HepG2 (cell line): ENCODE results near the gene C2. TPM values are rescaled to one million over a fixed set of nuclear protein-coding genes. Genes with fewer than 3 reads are reported as not detected.

Experiments
- ATAC-seq: fragments of 200-7000 bp; cut with Tn5 transposase; 3 replicates; pipeline ENCODE4 v1.9.1; 2020; ENCODE audit warnings: mild to moderate bottlenecking, moderate library complexity
- BruUV-seq: library from RNA; stranded (reverse); fragments of 400-500 nt; replicated peaks from 2 replicates; lab custom pipeline; 2021; lab: Mats Ljungman, UMichigan
- CTCF ChIA-PET: fragments of 300-600 bp; formaldehyde crosslinking; extraction: SDS; loops from one replicate; lab custom pipeline; 2021; ENCODE audit warnings: low total read pairs, inconsistent platforms, low intra/inter-chr PET ratio; lab: Yijun Ruan, JAX
- POLR2A ChIA-PET: fragments of 350-600 bp; sonication (Branson Sonifier 250); formaldehyde crosslinking; loops from one replicate; lab custom pipeline; 2020; ENCODE audit warnings: antibody characterized with exemption, inconsistent platforms; lab: Yijun Ruan, JAX
- DNase-seq: peaks from one replicate; pipeline ENCODE4 v3.0.0-alpha.2; 2015; ENCODE audit warnings: low spot score
- FAIRE-seq: peaks from 3 replicates; lab custom pipeline; 2011; peaks lifted over from hg19 to GRCh38; lab: Jason Lieb, UNC
- H2AFZ ChIP-seq: one replicate; pipeline ENCODE4 v1.6.1; 2011; ENCODE audit warnings: low read length, inconsistent platforms
- H3K27ac ChIP-seq: fragments of 300-600 bp; 3 replicates; pipeline ENCODE4 v1.8.0; 2011; ENCODE audit warnings: mixed run types, mild to moderate bottlenecking, mixed read lengths, low read length, inconsistent platforms; ENCODE audit not compliant: insufficient read depth; ENCODE audit errors: extremely low read length
- H3K27me3 ChIP-seq, 2 experiments: fragments of 200-600 bp in 1 of 2; 2 replicates in 1 of 2; 3 replicates in 1 of 2; pipeline versions ENCODE4 v1.6.0 to v1.8.0; 2011; ENCODE audit warnings: low read length in 2 of 2, mild to moderate bottlenecking in 2 of 2, moderate library complexity in 2 of 2, inconsistent platforms in 1 of 2; ENCODE audit not compliant: insufficient read depth in 2 of 2, control insufficient read depth in 1 of 2
- H3K36me3 ChIP-seq, 2 experiments: fragments of 200-600 bp in 1 of 2; replicated peaks in 1 of 2; 2 replicates in 1 of 2; 3 replicates in 1 of 2; pipeline versions ENCODE4 v1.5.1 to v1.8.0; 2011; ENCODE audit warnings: low read length in 2 of 2, inconsistent platforms in 1 of 2; ENCODE audit not compliant: insufficient read depth in 2 of 2, control insufficient read depth in 1 of 2
- H3K4me1 ChIP-seq: 2 replicates; pipeline ENCODE4 v1.5.1; 2012; ENCODE audit warnings: low read length, inconsistent platforms; ENCODE audit not compliant: insufficient read depth
- H3K4me2 ChIP-seq: 2 replicates; pipeline ENCODE4 v1.6.0; 2011; ENCODE audit warnings: low read depth, low read length, inconsistent platforms
- H3K4me3 ChIP-seq, 3 experiments: fragments of 200-600 bp in 1 of 3; sonication (generic), shearing (Covaris generic) in 1 of 3; replicated peaks in 1 of 3; 2 replicates each; pipeline ENCODE4 v1.5.1; 2011 to 2016; ENCODE audit warnings: low read length in 3 of 3, inconsistent platforms in 2 of 3, low read depth in 2 of 3, mild to moderate bottlenecking in 2 of 3, control low read depth in 1 of 3, mixed read lengths in 1 of 3; ENCODE audit not compliant: insufficient read depth in 1 of 3
- H3K79me2 ChIP-seq: one replicate; pipeline ENCODE4 v1.6.1; 2011; ENCODE audit warnings: low read length, inconsistent platforms; ENCODE audit not compliant: insufficient read depth
- H3K9ac ChIP-seq: 2 replicates; pipeline ENCODE4 v1.6.0; 2011; ENCODE audit warnings: mild to moderate bottlenecking, low read depth, low read length, inconsistent platforms; ENCODE audit not compliant: insufficient read depth
- H3K9me3 ChIP-seq: 2 replicates; pipeline ENCODE4 v1.5.1; 2012; ENCODE audit warnings: mild to moderate bottlenecking, low read length
- H4K20me1 ChIP-seq: 2 replicates; pipeline ENCODE4 v1.6.0; 2011; ENCODE audit warnings: inconsistent platforms, mild to moderate bottlenecking, low read length, moderate library complexity; ENCODE audit not compliant: insufficient read depth
- ATM ChIP-seq: fragments of 450-650 bp; IDR thresholded peaks from 2 replicates; pipeline ENCODE4 v1.7.1; 2017; ENCODE audit warnings: mild to moderate bottlenecking, borderline replicate concordance
- BHLHE40 ChIP-seq: IDR thresholded peaks from 2 replicates; pipeline ENCODE4 v1.6.1; 2011; ENCODE audit warnings: low read length, improper control_type of control experiment
- CENPT ChIP-seq: sonication (generic); formaldehyde crosslinking; IDR thresholded peaks from 2 replicates; pipeline ENCODE4 v1.8.0; 2022; ENCODE audit warnings: low read depth, mild to moderate bottlenecking, moderate library complexity, missing genetic modification reagents
- FOXO1 ChIP-seq: sonication (generic); formaldehyde crosslinking; IDR thresholded peaks from 2 replicates; pipeline ENCODE4 v1.4.0; 2020; ENCODE audit warnings: missing genetic modification reagents
- GATAD1 ChIP-seq: IDR thresholded peaks from 2 replicates; pipeline ENCODE4 v1.6.1; 2016; ENCODE audit warnings: missing genetic modification reagents, missing compliant biosample characterization
- GFI1 ChIP-seq: sonication (generic); formaldehyde crosslinking; IDR thresholded peaks from 2 replicates; pipeline ENCODE4 v1.5.0; 2020; ENCODE audit warnings: missing genetic modification reagents, mild to moderate bottlenecking, borderline replicate concordance
- MAZ ChIP-seq, 2 experiments: sonication (generic) in 1 of 2; formaldehyde crosslinking in 1 of 2; IDR thresholded peaks; 2 replicates each; pipeline versions ENCODE4 v1.5.0 to v1.6.1; 2012 to 2020; ENCODE audit warnings: low read depth in 2 of 2, mild to moderate bottlenecking in 2 of 2, borderline replicate concordance in 1 of 2, improper control_type of control experiment in 1 of 2, low read length in 1 of 2, missing genetic modification reagents in 1 of 2, moderate library complexity in 1 of 2
- MBNL3 ChIP-seq: fragments of 250-450 bp; sonication (Bioruptor Pico); conservative IDR thresholded peaks from 2 replicates; pipeline ENCODE4 v1.8.0; 2022; ENCODE audit warnings: mild to moderate bottlenecking, inconsistent platforms
- NFYC ChIP-seq: IDR thresholded peaks from 2 replicates; pipeline ENCODE4 v1.6.1; 2016; ENCODE audit warnings: missing genetic modification reagents, missing compliant biosample characterization
- NRL ChIP-seq: sonication (generic); formaldehyde crosslinking; IDR thresholded peaks from 2 replicates; pipeline ENCODE4 v1.5.0; 2020; ENCODE audit warnings: missing genetic modification reagents, mild to moderate bottlenecking, moderate library complexity, borderline replicate concordance
- POLR2AphosphoS2 ChIP-seq: IDR thresholded peaks from 2 replicates; pipeline ENCODE4 v1.6.1; 2011; ENCODE audit warnings: low read depth, low read length, improper control_type of control experiment
- PTBP1 ChIP-seq: fragments of 200-400 bp; formaldehyde crosslinking; IDR thresholded peaks from 2 replicates; pipeline ENCODE4 v1.6.1; 2018; ENCODE audit warnings: low read length, low read depth; ENCODE audit not compliant: poor library complexity, severe bottlenecking
- RARA ChIP-seq: IDR thresholded peaks from 2 replicates; pipeline ENCODE4 v1.6.1; 2016; ENCODE audit warnings: missing genetic modification reagents, missing compliant biosample characterization
- TCF12 ChIP-seq, 2 experiments: fragments of 450-650 bp in 1 of 2; sonication (generic) in 1 of 2; formaldehyde crosslinking in 1 of 2; IDR thresholded peaks; 2 replicates each; pipeline versions ENCODE4 v1.6.1 to v1.8.0; 2017 to 2022; ENCODE audit warnings: antibody characterized with exemption in 1 of 2, mild to moderate bottlenecking in 1 of 2, missing genetic modification reagents in 1 of 2, moderate library complexity in 1 of 2
- ZNF546 ChIP-seq: sonication (generic); formaldehyde crosslinking; conservative IDR thresholded peaks from 2 replicates; pipeline ENCODE4 v1.8.1; 2023; ENCODE audit warnings: mild to moderate bottlenecking, missing genetic modification reagents
- ZNF550 ChIP-seq: sonication (generic); formaldehyde crosslinking; IDR thresholded peaks from 2 replicates; pipeline ENCODE4 v1.4.0; 2020; ENCODE audit warnings: mild to moderate bottlenecking, missing genetic modification reagents, borderline replicate concordance
- ZNF570 ChIP-seq: sonication (generic); formaldehyde crosslinking; IDR thresholded peaks from 2 replicates; pipeline ENCODE4 v1.4.0; 2020; ENCODE audit warnings: mild to moderate bottlenecking, missing genetic modification reagents, borderline replicate concordance
- ZNF615 ChIP-seq: sonication (generic); formaldehyde crosslinking; IDR thresholded peaks from 2 replicates; pipeline ENCODE4 v1.5.0; 2020; ENCODE audit warnings: mild to moderate bottlenecking, missing genetic modification reagents, borderline replicate concordance
- ZNF792 ChIP-seq: IDR thresholded peaks from 2 replicates; pipeline ENCODE4 v1.6.1; 2016
- WGBS: methylation state at CpG from one replicate; pipeline ENCODE4 v1.1.6; 2017; ENCODE audit warnings: low lambda C conversion rate; 5-methylcytosine and 5-hydroxymethylcytosine counted together
- in situ Hi-C: cut with HindIII; loops from 2 replicates; pipeline ENCODE4 v1.10.0; 2017; ENCODE audit warnings: low pct_unique_long_range_greater_than_20kb; ENCODE audit not compliant: extremely low pct_ligation_motif_present
- intact Hi-C: fragments of 100-400 bp; cut with micrococcal nuclease; formaldehyde crosslinking; loops from one replicate; pipeline ENCODE4 v1.10.0; 2022; ENCODE audit not compliant: unreplicated experiment
- polyA plus RNA-seq, 8 experiments: library from polyadenylated mRNA; depleted of rRNA in 3 of 8; stranded (reverse) in 7 of 8; unstranded in 1 of 8; fragments of >200 nt; fragmentation: Illumina TruSeq in 4 of 8; extraction: Trizol in 4 of 8; gene quantifications; 2 replicates each; pipeline versions ENCODE4 v1.2.1 to v1.2.3, GENCODE V29; 2011 to 2016; ENCODE audit warnings: low read depth in 4 of 8, missing spikeins in 1 of 8, mixed read lengths in 1 of 8; ENCODE audit not compliant: insufficient read depth in 1 of 8
- total RNA-seq, 5 experiments: library from RNA; depleted of rRNA; stranded (reverse); fragments of >200 nt; fragmentation: Illumina TruSeq; extraction: Trizol; gene quantifications; 2 replicates each; pipeline ENCODE4 v1.2.3, GENCODE V29; 2016; ENCODE audit warnings: low read depth in 1 of 5
- TF ChIP-seq, protein P1 (sequence below): sonication (generic); formaldehyde crosslinking; IDR thresholded peaks from 2 replicates; pipeline ENCODE4 v1.4.0; 2020; ENCODE audit warnings: missing genetic modification reagents
- TF ChIP-seq, protein P2 (sequence below): sonication (generic); formaldehyde crosslinking; IDR thresholded peaks from 2 replicates; pipeline ENCODE4 v1.8.0; 2022; ENCODE audit warnings: mild to moderate bottlenecking, missing genetic modification reagents, moderate library complexity

Gene C2
- total and polyA plus RNA-seq, 2 of the 13 experiments (the other 11 are each of a cell fraction or from before 2014, with no cell fraction given) = 165 to 307 TPM

DNA sequence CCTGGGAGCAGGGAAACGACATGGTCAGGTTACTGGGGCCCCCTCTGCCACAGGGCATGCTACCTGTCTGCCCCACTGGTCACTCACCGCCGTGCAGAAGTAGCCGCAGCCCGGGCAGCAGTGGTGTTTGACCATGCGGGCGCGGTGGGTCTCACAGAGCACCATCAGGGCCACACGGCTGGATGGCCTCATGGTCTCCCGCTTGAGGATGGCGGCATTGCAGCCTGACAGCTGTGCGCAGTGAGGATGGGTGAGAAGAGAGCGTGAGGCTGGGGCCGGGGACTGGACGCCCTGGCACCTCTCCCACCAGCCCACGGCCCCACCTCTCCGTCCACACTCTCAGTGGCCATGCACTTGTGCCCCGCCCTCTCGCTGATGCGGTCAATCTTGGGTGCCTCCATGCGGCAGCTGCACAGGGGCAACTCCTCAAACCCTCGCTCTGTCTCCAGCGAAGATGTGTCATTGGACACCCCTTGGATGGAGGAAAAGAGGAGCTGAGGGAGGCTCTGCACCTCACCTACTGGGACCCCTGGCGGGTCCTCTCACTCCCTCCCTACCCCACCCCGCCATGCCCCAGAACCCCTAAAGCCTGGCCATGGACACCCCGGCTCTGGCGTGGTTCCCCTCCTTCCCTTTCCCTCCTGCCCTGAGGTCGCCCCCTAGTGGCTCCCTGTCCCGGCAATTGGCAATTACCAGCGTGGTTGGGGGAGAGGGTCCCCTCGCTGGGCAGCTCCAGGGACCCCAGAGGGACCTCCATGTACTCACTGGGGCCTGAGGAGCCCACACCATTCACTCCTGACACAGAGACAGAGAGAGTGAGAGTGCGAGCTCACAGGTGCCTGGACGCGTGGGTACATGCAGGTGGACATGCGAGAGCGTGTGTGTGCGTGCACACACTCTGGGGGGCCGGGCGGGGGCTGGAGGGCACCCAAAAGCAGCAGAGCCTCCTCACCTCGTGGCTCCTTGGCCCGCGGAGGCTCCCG, 39.0 kb upstream of the C2 start:
- POLR2A ChIA-PET = interaction anchor here (0.6 to 2.1 kb wide), 3 partner anchors 26 to 87 kb away, joined by 3 to 5 read pairs (median 4); partner anchors contain the start of genes HSPA1B and NEU1
- CTCF ChIA-PET = interaction anchor here (0.8 to 1.7 kb wide), 4 partner anchors 47 to 208 kb away, joined by 3 to 6 read pairs (median 3); partner anchors contain the start of gene LY6G5C
- Histone ChIP-seq H3K36me3 (peaks cover 60 to 88% of the 10 kb centered on the region in 2 experiments), H3K4me1 (no peaks in the 10 kb centered on the region), H3K79me2 (no peaks in the 10 kb centered on the region), H3K27me3 (no peaks in the 10 kb centered on the region), H2AFZ (no peak overlapping the region), H3K9ac (no peak overlapping the region), H3K9me3 (no peaks in the 10 kb centered on the region), H4K20me1 (no peaks in the 10 kb centered on the region), H3K27ac (no peak overlapping the region), H3K4me3 (no peak overlapping the region), H3K4me2 (no peak overlapping the region)
- in situ Hi-C loops = no loop called here
- DNase-seq = no peak
- peak; percentile 71 for ATAC-seq
- 83% methylated on average over 39 of the region's 43 CpGs for WGBS
- peak; percentile 28 for FAIRE-seq
- no TSS peak for BruUV-seq
- intact Hi-C loops = no loop called here
- TF ChIP-seq MBNL3 (CRISPR knock-in tag) (no peak), PTBP1 (peak; percentile 16), ZNF546 (CRISPR knock-in tag) (no peak), MAZ (IDR thresholded peaks at IDR 0.05; ENCODE audit: borderline replicate concordance, low read depth, low read length) (no peak), MAZ (CRISPR knock-in tag; IDR thresholded peaks at IDR 0.05; ENCODE audit: low read depth) (no peak), FOXO1 (CRISPR knock-in tag) (no peak), ZNF792 (CRISPR knock-in tag) (no peak), ATM (no peak), NRL (no peak), ZNF550 (CRISPR knock-in tag) (no peak), GFI1 (CRISPR knock-in tag) (no peak), CENPT (CRISPR knock-in tag) (no peak), RARA (CRISPR knock-in tag) (no peak), POLR2AphosphoS2 (no peak), BHLHE40 (no peak), GATAD1 (CRISPR knock-in tag) (0 out of 2 replicates have a peak, but pooled peaks have one; percentile 23), ZNF570 (no peak), ZNF615 (CRISPR knock-in tag) (no peak), NFYC (CRISPR knock-in tag) (no peak), TCF12 (IDR thresholded peaks at IDR 0.05) (no peak), TCF12 (CRISPR knock-in tag; IDR thresholded peaks at IDR 0.05) (no peak)
- TF ChIP-seq, protein P1, sequence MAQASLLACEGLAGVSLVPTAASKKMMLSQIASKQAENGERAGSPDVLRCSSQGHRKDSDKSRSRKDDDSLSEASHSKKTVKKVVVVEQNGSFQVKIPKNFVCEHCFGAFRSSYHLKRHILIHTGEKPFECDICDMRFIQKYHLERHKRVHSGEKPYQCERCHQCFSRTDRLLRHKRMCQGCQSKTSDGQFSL (CRISPR knock-in tag) = 0 out of 2 replicates have a peak, but pooled peaks have one; percentile 54
- TF ChIP-seq, protein P2, sequence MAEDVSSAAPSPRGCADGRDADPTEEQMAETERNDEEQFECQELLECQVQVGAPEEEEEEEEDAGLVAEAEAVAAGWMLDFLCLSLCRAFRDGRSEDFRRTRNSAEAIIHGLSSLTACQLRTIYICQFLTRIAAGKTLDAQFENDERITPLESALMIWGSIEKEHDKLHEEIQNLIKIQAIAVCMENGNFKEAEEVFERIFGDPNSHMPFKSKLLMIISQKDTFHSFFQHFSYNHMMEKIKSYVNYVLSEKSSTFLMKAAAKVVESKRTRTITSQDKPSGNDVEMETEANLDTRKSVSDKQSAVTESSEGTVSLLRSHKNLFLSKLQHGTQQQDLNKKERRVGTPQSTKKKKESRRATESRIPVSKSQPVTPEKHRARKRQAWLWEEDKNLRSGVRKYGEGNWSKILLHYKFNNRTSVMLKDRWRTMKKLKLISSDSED (CRISPR knock-in tag) = no peak
